Measurements from ENCODE around the gene ZNF83.
"Not testable (repeated sequence)": the region's sequence is repeated elsewhere in the genome, so short reads cannot be mapped to it uniquely, and the experiment has no call there.

ZNF83 gene

GRCh38 chr19:52637718-52638585 lies at the start of gene ZNF83:
Gene ZNF83, minus strand, starts transcription at chr19:52638355.
- peak; percentile 89 to 91 for DNase-seq

GRCh38 chr19:52687684-52688083 lies 49.5 kb upstream of the ZNF83 start:
- no peak for DNase-seq

GRCh38 chr19:52685811-52686210 lies 47.7 kb upstream of the ZNF83 start:
- no peak for DNase-seq

- not testable (repeated sequence) for DNase-seq
Observed at GRCh38 chr19:52681216-52681615, 43.1 kb upstream of the ZNF83 start.

GRCh38 chr19:52679598-52679997 lies 41.4 kb upstream of the ZNF83 start:
- no peak for DNase-seq

GRCh38 chr19:52675239-52675638 lies 37.1 kb upstream of the ZNF83 start:
- not testable (repeated sequence) for DNase-seq

GRCh38 chr19:52673014-52673413 lies 34.9 kb upstream of the ZNF83 start:
- no peak for DNase-seq

- no peak for DNase-seq
Observed at GRCh38 chr19:52670046-52670445, 31.9 kb upstream of the ZNF83 start.

GRCh38 chr19:52669586-52669985 lies 31.4 kb upstream of the ZNF83 start:
- DNase-seq: no peak

GRCh38 chr19:52667972-52668371 lies 29.8 kb upstream of the ZNF83 start:
- no peak for DNase-seq

GRCh38 chr19:52666506-52666905 lies 28.4 kb upstream of the ZNF83 start:
- DNase-seq: no peak

GRCh38 chr19:52665529-52665928 lies 27.4 kb upstream of the ZNF83 start:
- DNase-seq: no peak

- no peak for DNase-seq
Observed at GRCh38 chr19:52665027-52665426, 26.9 kb upstream of the ZNF83 start.

- no peak for DNase-seq
Observed at GRCh38 chr19:52664461-52664860, 26.3 kb upstream of the ZNF83 start.

- DNase-seq: no peak
Observed at GRCh38 chr19:52662631-52663030, 24.5 kb upstream of the ZNF83 start.

GRCh38 chr19:52660981-52661380 lies 22.8 kb upstream of the ZNF83 start:
- no peak for DNase-seq

GRCh38 chr19:52659013-52659412 lies 20.9 kb upstream of the ZNF83 start:
- DNase-seq: no peak

- no peak for DNase-seq
Observed at GRCh38 chr19:52658595-52658994, 20.4 kb upstream of the ZNF83 start.

- DNase-seq: no peak
Observed at GRCh38 chr19:52653161-52653560, 15.0 kb upstream of the ZNF83 start.

- DNase-seq: no peak
Observed at GRCh38 chr19:52651956-52652355, 13.8 kb upstream of the ZNF83 start.

GRCh38 chr19:52648336-52649016 lies 10.3 kb upstream of the ZNF83 start:
- no peak for DNase-seq

- DNase-seq: no peak
Observed at GRCh38 chr19:52646571-52647217, 8.5 kb upstream of the ZNF83 start.

- no peak for DNase-seq
Observed at GRCh38 chr19:52640916-52641315, 2.8 kb upstream of the ZNF83 start.

- DNase-seq: no peak
Observed at GRCh38 chr19:52639996-52640395, 1.8 kb upstream of the ZNF83 start.
